Measurements from ENCODE around the gene GNAI3. TPM values are rescaled to one million over a fixed set of nuclear protein-coding genes. Genes with fewer than 3 reads are reported as not detected.

GNAI3 gene
- total and polyA plus RNA-seq, 2 of the 8 experiments (the other 6 are each of a cell fraction or from before 2014, with no cell fraction given), result 4.0 to 9.8 TPM

GRCh38 chr1:109635862-109636200 is 87.4 kb downstream of the GNAI3 start:
- Histone ChIP-seq H3K36me3 (ENCODE audit: control insufficient read depth in 2 of 4, insufficient read depth in 4 of 4, low read length in 3 of 4) (peaks cover 0 to 5% (median 4%) of the 10 kb centered on the region in 4 experiments; a peak in 6 of 8 replicates), H2AK5ac (ENCODE audit: low read depth, low read length) (no peak overlapping the region), H3K27ac (ENCODE audit: low read depth, low read length) (no peak overlapping the region), H3K56ac (replicated peaks; ENCODE audit: insufficient read length, low read depth, low read length) (no peak overlapping the region), H2BK15ac (ENCODE audit: low read length) (no peak overlapping the region), H2AFZ (ENCODE audit: low read length) (0 out of 2 replicates have a peak overlapping the region, but pooled peaks have one; percentile 83), H3K18ac (ENCODE audit: extremely low read depth, low read length) (no peak overlapping the region; the same call in 1 of the 2 replicates), H3K4me1 (replicated peaks in 1 of 4; ENCODE audit: control insufficient read depth in 3 of 4, insufficient read depth in 4 of 4, low read length in 3 of 4) (peaks cover 5 to 8% (median 6%) of the 10 kb centered on the region in 4 experiments; a peak in 6 of 7 replicates), H4K5ac (ENCODE audit: insufficient read length, low read depth, low read length) (no peak overlapping the region), H2BK12ac (ENCODE audit: low read depth, low read length) (0 out of 2 replicates have a peak overlapping the region, but pooled peaks have one; percentile 87), H3K23ac (ENCODE audit: insufficient read length) (no peak overlapping the region), H2BK5ac (ENCODE audit: low read depth, low read length) (peak overlapping the region; percentile 71), H2BK120ac (replicated peaks; ENCODE audit: low read depth, low read length) (no peak overlapping the region), H4K8ac (ENCODE audit: extremely low read depth, insufficient read depth, low read length) (no peak overlapping the region), H3K4me3 (ENCODE audit: extremely low read depth in 1 of 4, insufficient read depth in 2 of 4, low read depth in 3 of 4, low read length in 4 of 4) (no peak overlapping the region), H3K9ac (replicated peaks in 1 of 4; ENCODE audit: extremely low read depth in 1 of 4, low read depth in 3 of 4, low read length in 3 of 4) (no peak overlapping the region), H3K14ac (ENCODE audit: insufficient read length) (no peak overlapping the region), H3K9me3 (ENCODE audit: insufficient read depth in 2 of 2, low read depth in 1 of 2, low read length in 1 of 2) (no peaks in the 10 kb centered on the region), H2BK20ac (ENCODE audit: low read length) (no peak overlapping the region), H3K79me2 (ENCODE audit: control insufficient read depth in 1 of 2, insufficient read depth in 2 of 2, low read length in 2 of 2) (no peaks in the 10 kb centered on the region), H3K23me2 (ENCODE audit: low read depth, low read length) (no peaks in the 10 kb centered on the region), H3K4ac (replicated peaks; ENCODE audit: insufficient read length, low read depth, low read length) (no peak overlapping the region), H3K79me1 (ENCODE audit: low read depth, low read length) (no peaks in the 10 kb centered on the region), H4K91ac (replicated peaks; ENCODE audit: insufficient read length, low read length) (no peak overlapping the region), H4K20me1 (replicated peaks in 1 of 2; ENCODE audit: control insufficient read depth in 1 of 2, insufficient read depth in 2 of 2, low read length in 2 of 2) (peaks cover 0 to 6% of the 10 kb centered on the region in 2 experiments), H3K27me3 (replicated peaks in 1 of 4; ENCODE audit: control insufficient read depth in 3 of 4, extremely low read depth in 1 of 4, insufficient read depth in 3 of 4, low read length in 3 of 4) (no peaks in the 10 kb centered on the region), H3K4me2 (ENCODE audit: insufficient read depth in 1 of 2, low read depth in 2 of 2, low read length in 2 of 2) (peak overlapping the region; percentile 15 to 35; a peak in 2 of 4 replicates)
- POLR2A ChIA-PET (ENCODE audit: partially characterized antibody), result interaction anchor here (0.8 to 4.5 kb wide), 4 partner anchors 10 to 90 kb away, joined by 3 to 18 read pairs (median 3); partner anchors contain the start of gene GNAI3
- DNase-seq (ENCODE audit: low read depth in 1 of 2, low spot score in 2 of 2), result no peak
- FAIRE-seq, result no peak
- CTCF ChIA-PET (ENCODE audit: partially characterized antibody), result interaction anchor here (0.8 to 10.7 kb wide), 20 partner anchors 10 to 343 kb away, joined by 3 to 293 read pairs (median 4); partner anchors contain the start of genes GNAI3, GSTM1 and GSTM4
- 77% methylated on average over 2 of the region's 2 CpGs; no CpG with 5 or more reads in 1 of the 2 experiments for WGBS, 2 experiments (ENCODE audit: extremely low coverage in 1 of 2, insufficient coverage in 1 of 2, insufficient read length in 1 of 2, insufficient replicate concordance in 2 of 2, low coverage in 1 of 2, low lambda C conversion rate in 2 of 2, missing lambda C conversion rate in 1 of 2)
- no peak for TF ChIP-seq JUND (IDR thresholded peaks at IDR 0.05; ENCODE audit: low read length)
- TF ChIP-seq RXRA (IDR thresholded peaks at IDR 0.05; ENCODE audit: insufficient read depth, low read depth, low read length), result no peak
- no peak for TF ChIP-seq GABPA (IDR thresholded peaks at IDR 0.05; ENCODE audit: borderline replicate concordance, insufficient read depth, low read length)
- no peak for TF ChIP-seq SUZ12 (IDR thresholded peaks at IDR 0.05; ENCODE audit: low read length)
- TF ChIP-seq MAFK (IDR thresholded peaks at IDR 0.05; ENCODE audit: low read depth, low read length), result no peak
- no peak for TF ChIP-seq CHD1 (IDR thresholded peaks at IDR 0.05; ENCODE audit: low read depth, low read length)

Data from H1 (cell line).